BLaER1 treated with 17β-estradiol and CSF1 and Interleukin-3, amounts not matched to agents 10 nM and 100 nM (cell line): Measurements from ENCODE around the gene FERMT1.
A peak's percentile ranks its signal among the peaks of the same experiment; 100 is the strongest.

Source experiments
- H3K27ac ChIP-seq, 11 experiments: shearing (Covaris generic); formaldehyde crosslinking; 2 replicates each; pipeline ENCODE4 v1.8.1; 2022
- H3K27me3 ChIP-seq, 11 experiments: shearing (Covaris generic); formaldehyde crosslinking; 2 replicates each; pipeline ENCODE4 v1.8.1; 2022
- H3K36me3 ChIP-seq, 11 experiments: shearing (Covaris generic); formaldehyde crosslinking; 2 replicates each; pipeline ENCODE4 v1.8.1; 2022
- H3K4me1 ChIP-seq, 10 experiments: shearing (Covaris generic); formaldehyde crosslinking; 2 replicates each; pipeline ENCODE4 v1.8.1; 2022
- H3K4me2 ChIP-seq, 11 experiments: shearing (Covaris generic); formaldehyde crosslinking; 2 replicates each; pipeline ENCODE4 v1.8.1; 2022
- H3K4me3 ChIP-seq, 10 experiments: shearing (Covaris generic); formaldehyde crosslinking; 2 replicates each; pipeline ENCODE4 v1.8.1; 2022
- H3K9ac ChIP-seq, 11 experiments: shearing (Covaris generic); formaldehyde crosslinking; 2 replicates each; pipeline ENCODE4 v1.8.1; 2022
- H3K9me3 ChIP-seq, 11 experiments: shearing (Covaris generic); formaldehyde crosslinking; replicated peaks in 1 of 11; 2 replicates each; pipeline ENCODE4 v1.8.1; 2022
- H4K20me1 ChIP-seq, 11 experiments: shearing (Covaris generic); formaldehyde crosslinking; 2 replicates each; pipeline ENCODE4 v1.8.1; 2022
- Cebpa-rat ChIP-seq, 11 experiments: shearing (Covaris generic); IDR thresholded peaks; 2 replicates each; pipeline ENCODE4 v1.8.1; 2022

Gene FERMT1

GRCh38 chr20:6108330-6108729 lies 14.5 kb downstream of the FERMT1 start:
- no peak overlapping the region for H3K4me2 ChIP-seq
- 0 out of 22 replicates have a peak, but pooled peaks cover 0 to under 1% (median 0%) of the 10 kb centered on the region in 11 experiments for H3K27me3 ChIP-seq
- H3K36me3 ChIP-seq, result peaks cover 3 to 76% (median 68%) of the 10 kb centered on the region in 11 experiments; a peak in 21 of 22 replicates
- H3K4me1 ChIP-seq, result peaks cover 8 to 30% (median 19%) of the 10 kb centered on the region in 10 experiments
- peaks cover 8 to 18% (median 12%) of the 10 kb centered on the region in 11 experiments for H3K9me3 ChIP-seq
- H3K4me3 ChIP-seq, result no peak overlapping the region
- no peak overlapping the region for H3K9ac ChIP-seq
- no peak overlapping the region for H3K27ac ChIP-seq
- H4K20me1 ChIP-seq, result no peaks in the 10 kb centered on the region
- no peak for TF ChIP-seq Cebpa-rat (IDR thresholded peaks at IDR 0.05)

DNA sequence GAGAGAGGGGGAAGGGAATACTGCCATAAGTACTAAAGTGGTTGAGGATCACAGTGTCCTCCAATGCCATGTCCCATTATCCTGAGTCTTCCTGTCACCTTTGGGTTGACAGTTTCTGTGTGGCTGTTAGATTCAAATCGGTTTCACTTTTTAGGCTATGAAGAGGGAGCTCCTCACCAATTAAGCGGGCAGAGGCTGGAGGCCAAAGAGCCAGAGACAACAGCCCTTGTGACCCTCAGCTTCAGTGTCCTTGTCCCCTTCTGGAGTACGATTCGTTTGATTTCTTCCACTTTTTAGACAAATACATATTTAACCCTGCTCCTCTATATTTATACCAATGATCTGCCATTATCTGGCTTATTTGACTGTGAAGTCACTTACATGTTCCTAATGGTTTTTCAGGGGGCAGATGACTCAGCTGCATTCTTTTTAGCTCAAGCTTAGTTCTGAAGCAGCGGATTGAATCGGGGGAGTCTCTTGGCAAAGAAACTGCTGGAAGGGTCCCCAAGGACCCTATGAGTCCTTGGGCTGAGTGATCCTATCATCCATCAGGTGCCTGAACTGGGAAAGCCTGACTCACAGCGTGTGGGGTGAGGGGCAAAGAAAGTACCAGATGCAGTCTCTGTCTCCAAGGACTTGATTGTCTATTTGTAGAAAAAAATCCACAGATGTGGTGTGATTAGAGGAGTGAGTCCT lies 18.2 kb downstream of the FERMT1 start:
- H3K36me3 ChIP-seq, result peaks cover 0 to 39% (median 35%) of the 10 kb centered on the region in 11 experiments; a peak in 16 of 22 replicates
- no peak for TF ChIP-seq Cebpa-rat (IDR thresholded peaks at IDR 0.05)
- no peaks in the 10 kb centered on the region for H3K27me3 ChIP-seq
- H3K4me2 ChIP-seq, result peak overlapping the region; percentile 15 to 67 (median 58)
- no peaks in the 10 kb centered on the region for H3K9me3 ChIP-seq
- H3K4me3 ChIP-seq, result no peak overlapping the region
- peaks cover 12 to 34% (median 19%) of the 10 kb centered on the region in 10 experiments for H3K4me1 ChIP-seq
- H3K27ac ChIP-seq, result peak overlapping the region in 8 of 11 experiments; percentile 23 to 76 (median 52); a peak in 15 of 22 replicates
- no peaks in the 10 kb centered on the region for H4K20me1 ChIP-seq
- H3K9ac ChIP-seq, result peak overlapping the region in 6 of 11 experiments; percentile 19 to 59 (median 49); a peak in 8 of 22 replicates

GRCh38 chr20:6103301-6103700 lies 19.5 kb downstream of the FERMT1 start:
- no peak for TF ChIP-seq Cebpa-rat (IDR thresholded peaks at IDR 0.05)
- H3K4me1 ChIP-seq, result peaks cover 12 to 34% (median 19%) of the 10 kb centered on the region in 10 experiments
- no peaks in the 10 kb centered on the region for H3K9me3 ChIP-seq
- H3K9ac ChIP-seq, result no peak overlapping the region
- no peaks in the 10 kb centered on the region for H4K20me1 ChIP-seq
- H3K27ac ChIP-seq, result no peak overlapping the region
- no peak overlapping the region for H3K4me2 ChIP-seq
- peaks cover 0 to 40% (median 26%) of the 10 kb centered on the region in 11 experiments; a peak in 13 of 22 replicates for H3K36me3 ChIP-seq
- H3K4me3 ChIP-seq, result no peak overlapping the region
- H3K27me3 ChIP-seq, result no peaks in the 10 kb centered on the region

GRCh38 chr20:6101346-6101745 lies 21.5 kb downstream of the FERMT1 start:
- Histone ChIP-seq H3K27me3 (no peaks in the 10 kb centered on the region), H4K20me1 (no peaks in the 10 kb centered on the region), H3K4me3 (no peak overlapping the region), H3K4me1 (peaks cover 12 to 29% (median 19%) of the 10 kb centered on the region in 10 experiments), H3K27ac (peak overlapping the region in 1 of 11 experiments; percentile 1; a peak in 1 of 22 replicates), H3K36me3 (peaks cover 0 to 41% (median 23%) of the 10 kb centered on the region in 11 experiments; a peak in 17 of 22 replicates), H3K9ac (no peak overlapping the region), H3K9me3 (no peaks in the 10 kb centered on the region), H3K4me2 (no peak overlapping the region)
- no peak for TF ChIP-seq Cebpa-rat (IDR thresholded peaks at IDR 0.05)

GRCh38 chr20:6100246-6100645 lies 22.6 kb downstream of the FERMT1 start:
- Histone ChIP-seq H4K20me1 (no peaks in the 10 kb centered on the region), H3K4me1 (peaks cover 10 to 18% (median 13%) of the 10 kb centered on the region in 10 experiments), H3K36me3 (peaks cover 0 to 47% (median 27%) of the 10 kb centered on the region in 11 experiments; a peak in 17 of 22 replicates), H3K4me2 (no peak overlapping the region), H3K9me3 (no peaks in the 10 kb centered on the region), H3K9ac (no peak overlapping the region), H3K27ac (no peak overlapping the region), H3K27me3 (no peaks in the 10 kb centered on the region), H3K4me3 (no peak overlapping the region)
- TF ChIP-seq Cebpa-rat (IDR thresholded peaks at IDR 0.05), result no peak

DNA sequence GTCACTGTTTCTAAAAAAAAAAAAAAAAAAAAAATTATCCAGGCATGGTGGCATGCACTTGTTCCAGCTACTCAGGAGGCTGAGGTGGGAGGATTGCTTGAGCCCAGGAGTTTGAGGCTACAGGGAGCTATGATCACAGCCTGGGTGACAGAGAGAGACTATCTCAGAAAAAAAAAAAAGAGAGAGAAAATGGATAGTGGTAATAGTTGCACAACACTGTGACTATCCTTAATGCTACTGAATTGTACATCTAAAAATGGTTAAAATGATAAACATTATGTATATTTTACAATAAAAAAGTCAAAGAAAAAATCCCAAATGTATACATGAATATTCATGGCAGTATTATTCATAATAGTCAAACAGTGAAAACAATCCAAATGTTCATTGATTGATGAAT lies 23.0 kb downstream of the FERMT1 start:
- Histone ChIP-seq H3K27me3 (no peaks in the 10 kb centered on the region), H4K20me1 (no peaks in the 10 kb centered on the region), H3K36me3 (peaks cover 0 to 50% (median 27%) of the 10 kb centered on the region in 11 experiments; a peak in 17 of 22 replicates), H3K9ac (no peak overlapping the region), H3K4me2 (no peak overlapping the region), H3K4me3 (no peak overlapping the region), H3K9me3 (no peaks in the 10 kb centered on the region), H3K27ac (no peak overlapping the region), H3K4me1 (peaks cover 6 to 14% (median 9%) of the 10 kb centered on the region in 10 experiments)
- TF ChIP-seq Cebpa-rat (IDR thresholded peaks at IDR 0.05), result no peak

DNA sequence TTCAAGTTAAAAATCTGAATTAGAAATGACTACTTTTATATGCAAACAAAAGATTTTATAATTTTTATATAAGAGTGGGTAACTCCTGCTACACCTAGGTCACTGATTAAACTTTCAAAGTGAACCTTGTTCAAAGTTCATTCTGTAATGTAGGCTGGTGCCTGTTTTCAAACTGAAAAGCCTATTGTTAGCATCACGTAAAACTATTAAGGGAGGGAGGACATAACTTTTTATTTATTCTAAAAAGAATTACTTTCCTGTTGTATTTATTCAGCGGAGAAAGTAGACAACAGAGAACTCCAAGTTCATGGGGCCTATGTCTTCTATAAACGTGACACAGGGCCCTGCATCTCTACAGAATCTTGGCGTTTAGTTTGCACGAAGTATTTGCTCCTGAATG lies 27.4 kb downstream of the FERMT1 start:
- no peaks in the 10 kb centered on the region for H3K27me3 ChIP-seq
- H3K27ac ChIP-seq, result no peak overlapping the region
- TF ChIP-seq Cebpa-rat (IDR thresholded peaks at IDR 0.05), result no peak
- H4K20me1 ChIP-seq, result no peaks in the 10 kb centered on the region
- no peaks in the 10 kb centered on the region for H3K9me3 ChIP-seq
- H3K4me1 ChIP-seq, result peaks cover 4 to 25% (median 11%) of the 10 kb centered on the region in 10 experiments; a peak in 15 of 20 replicates
- no peak overlapping the region for H3K4me2 ChIP-seq
- H3K9ac ChIP-seq, result no peak overlapping the region
- peaks cover 0 to 56% (median 23%) of the 10 kb centered on the region in 11 experiments; a peak in 17 of 22 replicates for H3K36me3 ChIP-seq
- H3K4me3 ChIP-seq, result no peak overlapping the region

DNA sequence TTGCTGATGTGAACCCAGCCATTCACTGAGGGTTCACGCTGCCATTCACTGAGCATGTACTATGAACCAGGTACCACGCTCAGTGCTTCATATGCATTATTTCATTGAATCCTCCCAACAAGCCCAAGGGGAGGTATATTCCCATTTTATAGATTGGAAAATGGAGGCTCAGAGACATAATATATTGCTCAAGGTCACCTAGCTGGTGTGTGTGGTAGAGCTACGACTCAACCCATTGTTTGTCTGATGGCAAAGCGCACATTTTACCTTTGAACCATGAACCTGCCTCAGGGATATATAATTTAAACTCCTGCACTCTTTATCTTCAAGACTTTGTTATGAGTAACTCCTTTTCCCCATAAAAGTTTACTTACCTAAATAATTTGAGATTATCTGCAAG lies 28.3 kb downstream of the FERMT1 start:
- no peak overlapping the region for H3K27ac ChIP-seq
- no peaks in the 10 kb centered on the region for H4K20me1 ChIP-seq
- H3K27me3 ChIP-seq, result no peaks in the 10 kb centered on the region
- no peak overlapping the region for H3K4me3 ChIP-seq
- H3K36me3 ChIP-seq, result peaks cover 0 to 56% (median 26%) of the 10 kb centered on the region in 11 experiments; a peak in 17 of 22 replicates
- H3K9ac ChIP-seq, result no peak overlapping the region
- H3K4me2 ChIP-seq, result peak overlapping the region in 7 of 11 experiments; percentile 15 to 60 (median 32); a peak in 9 of 22 replicates
- no peaks in the 10 kb centered on the region for H3K9me3 ChIP-seq
- H3K4me1 ChIP-seq, result peaks cover 4 to 25% (median 11%) of the 10 kb centered on the region in 10 experiments; a peak in 15 of 20 replicates
- no peak for TF ChIP-seq Cebpa-rat (IDR thresholded peaks at IDR 0.05)

DNA sequence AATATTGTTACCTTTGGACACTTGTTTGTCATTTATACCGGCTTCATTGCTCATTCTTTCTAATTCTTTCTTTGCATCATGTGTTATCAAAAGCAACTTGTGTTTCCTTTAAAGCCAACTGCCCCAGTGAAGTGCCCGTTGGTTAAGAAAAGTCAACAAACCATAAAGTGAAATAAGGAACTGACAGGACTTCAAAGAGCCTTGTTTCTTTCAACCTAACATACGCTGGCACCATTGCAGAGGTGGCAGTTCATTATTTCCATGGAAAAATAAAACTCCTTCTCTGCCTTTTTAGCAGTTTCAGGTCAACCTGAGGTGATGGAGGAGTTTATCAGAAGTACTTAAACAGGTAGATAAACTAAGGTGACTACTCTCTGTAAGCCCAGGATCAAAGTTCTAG lies 28.8 kb downstream of the FERMT1 start:
- peak overlapping the region in 7 of 11 experiments; percentile 15 to 60 (median 32); a peak in 10 of 22 replicates for H3K4me2 ChIP-seq
- TF ChIP-seq Cebpa-rat (IDR thresholded peaks at IDR 0.05), result no peak

More for the DNA sequence above, 28.8 kb downstream of the FERMT1 start:
- Histone ChIP-seq H3K4me1 (peaks cover 4 to 25% (median 11%) of the 10 kb centered on the region in 10 experiments; a peak in 15 of 20 replicates), H4K20me1 (no peaks in the 10 kb centered on the region), H3K9ac (no peak overlapping the region), H3K4me3 (no peak overlapping the region), H3K27ac (no peak overlapping the region), H3K27me3 (no peaks in the 10 kb centered on the region), H3K9me3 (no peaks in the 10 kb centered on the region), H3K36me3 (peaks cover 0 to 56% (median 27%) of the 10 kb centered on the region in 11 experiments; a peak in 17 of 22 replicates)
